Skeletal muscle tissue (tissue), 4 donors: ENCODE measurements around the gene MMP11. TPM values are rescaled to one million over a fixed set of nuclear protein-coding genes. Genes with fewer than 3 reads are reported as not detected.

Experiments
- H3K27ac ChIP-seq: one replicate; pipeline ENCODE4 v1.7.0; 2013; ENCODE audit warnings: mild to moderate bottlenecking, low read depth, low read length, inconsistent platforms
- H3K27me3 ChIP-seq, 3 donors: one replicate each; pipeline ENCODE4 v1.7.0; 2013; ENCODE audit warnings: low read length in 3 of 3; ENCODE audit not compliant: control insufficient read depth in 3 of 3, insufficient read depth in 3 of 3
- H3K36me3 ChIP-seq, 3 donors: one replicate each; pipeline ENCODE4 v1.7.0; 2013; ENCODE audit warnings: low read length in 3 of 3; ENCODE audit not compliant: control insufficient read depth in 3 of 3, insufficient read depth in 3 of 3
- H3K4me1 ChIP-seq, 3 donors: one replicate each; pipeline ENCODE4 v1.7.0; 2013; ENCODE audit warnings: low read length in 3 of 3, mild to moderate bottlenecking in 3 of 3; ENCODE audit not compliant: control insufficient read depth in 3 of 3, insufficient read depth in 3 of 3
- H3K4me3 ChIP-seq, 3 donors: one replicate each; pipeline ENCODE4 v1.7.0; 2013; ENCODE audit warnings: low read length in 3 of 3
- H3K9ac ChIP-seq, 3 donors: one replicate each; pipeline ENCODE4 v1.7.0; 2013; ENCODE audit warnings: low read length in 3 of 3, mild to moderate bottlenecking in 3 of 3, moderate library complexity in 2 of 3, low read depth in 1 of 3
- H3K9me3 ChIP-seq, 3 donors: one replicate each; pipeline ENCODE4 v1.7.0; 2013; ENCODE audit warnings: low read length in 3 of 3; ENCODE audit not compliant: control insufficient read depth in 3 of 3
- total RNA-seq: library from RNA; depleted of rRNA; stranded (reverse); fragments of >200 nt; gene quantifications from one replicate; pipeline ENCODE4 v1.2.3, GENCODE V29; 2014
- donor health status: Osteomylitis.

MMP11 gene
- total RNA-seq, 1 donor from 2014 or later: 6.3 TPM

- peaks cover 43 to 59% (median 54%) of the 10 kb centered on the region in 3 donors for H3K36me3 ChIP-seq
- H3K4me3 ChIP-seq: no peak overlapping the region
- peaks cover 40 to 51% (median 48%) of the 10 kb centered on the region in 3 donors for H3K4me1 ChIP-seq
- no peak overlapping the region for H3K9ac ChIP-seq
- H3K27ac ChIP-seq: peak overlapping the region; percentile 36
- H3K27me3 ChIP-seq: no peaks in the 10 kb centered on the region
- no peaks in the 10 kb centered on the region for H3K9me3 ChIP-seq
Measured at GRCh38 chr22:23826510-23827350, 54.1 kb downstream of the MMP11 start.

- peak overlapping the region; percentile 36 for H3K27ac ChIP-seq
- peaks cover 38 to 51% (median 50%) of the 10 kb centered on the region in 3 donors for H3K4me1 ChIP-seq
- no peaks in the 10 kb centered on the region for H3K9me3 ChIP-seq
- H3K9ac ChIP-seq: peak overlapping the region in 2 of 3 donors; percentile 3 to 28
- H3K4me3 ChIP-seq: no peak overlapping the region
- H3K27me3 ChIP-seq: no peaks in the 10 kb centered on the region
- H3K36me3 ChIP-seq: peaks cover 47 to 58% (median 51%) of the 10 kb centered on the region in 3 donors
Measured at GRCh38 chr22:23827351-23827995, 54.8 kb downstream of the MMP11 start.

GRCh38 chr22:23828800-23829680 lies 56.4 kb downstream of the MMP11 start:
- Histone ChIP-seq H3K36me3 (peaks cover 45 to 55% (median 48%) of the 10 kb centered on the region in 3 donors), H3K27ac (peak overlapping the region; percentile 83), H3K9me3 (no peaks in the 10 kb centered on the region), H3K4me1 (peaks cover 41 to 56% (median 51%) of the 10 kb centered on the region in 3 donors), H3K4me3 (peak overlapping the region in 2 of 3 donors; percentile 35 to 40), H3K9ac (peak overlapping the region in 2 of 3 donors; percentile 3 to 72), H3K27me3 (no peaks in the 10 kb centered on the region)

GRCh38 chr22:23829845-23830372 lies 57.3 kb downstream of the MMP11 start:
- H3K27me3 ChIP-seq: no peaks in the 10 kb centered on the region
- H3K27ac ChIP-seq: peak overlapping the region; percentile 83
- no peak overlapping the region for H3K9ac ChIP-seq
- H3K4me3 ChIP-seq: no peak overlapping the region
- peaks cover 48 to 63% (median 59%) of the 10 kb centered on the region in 3 donors for H3K4me1 ChIP-seq
- no peaks in the 10 kb centered on the region for H3K9me3 ChIP-seq
- H3K36me3 ChIP-seq: peaks cover 39 to 46% (median 41%) of the 10 kb centered on the region in 3 donors

- peaks cover 61 to 77% (median 73%) of the 10 kb centered on the region in 3 donors for H3K4me1 ChIP-seq
Measured at GRCh38 chr22:23831261-23831660, 58.6 kb downstream of the MMP11 start.

GRCh38 chr22:23831781-23832180 lies 59.1 kb downstream of the MMP11 start:
- Histone ChIP-seq H3K36me3 (peaks cover 22 to 35% (median 29%) of the 10 kb centered on the region in 3 donors), H3K9me3 (no peaks in the 10 kb centered on the region), H3K27me3 (no peaks in the 10 kb centered on the region), H3K27ac (no peak overlapping the region), H3K4me3 (no peak overlapping the region), H3K9ac (peak overlapping the region in 1 of 3 donors; percentile 62), H3K4me1 (peaks cover 65 to 81% (median 75%) of the 10 kb centered on the region in 3 donors)

More at GRCh38 chr22:23831261-23831660, 58.6 kb downstream of the MMP11 start:
- no peak overlapping the region for H3K27ac ChIP-seq
- H3K36me3 ChIP-seq: peaks cover 27 to 38% (median 30%) of the 10 kb centered on the region in 3 donors
- H3K4me3 ChIP-seq: no peak overlapping the region
- no peaks in the 10 kb centered on the region for H3K27me3 ChIP-seq
- H3K9ac ChIP-seq: no peak overlapping the region
- H3K9me3 ChIP-seq: no peaks in the 10 kb centered on the region

- H3K36me3 ChIP-seq: peaks cover 17 to 30% (median 24%) of the 10 kb centered on the region in 3 donors
- no peaks in the 10 kb centered on the region for H3K27me3 ChIP-seq
- H3K4me1 ChIP-seq: peaks cover 65 to 78% (median 72%) of the 10 kb centered on the region in 3 donors
- no peaks in the 10 kb centered on the region for H3K9me3 ChIP-seq
- no peak overlapping the region for H3K27ac ChIP-seq
- H3K9ac ChIP-seq: peak overlapping the region in 2 of 3 donors; percentile 43 to 62
- no peak overlapping the region for H3K4me3 ChIP-seq
Measured at GRCh38 chr22:23832226-23833016, 59.8 kb downstream of the MMP11 start.

GRCh38 chr22:23833017-23833751 lies 60.5 kb downstream of the MMP11 start:
- no peak overlapping the region for H3K27ac ChIP-seq
- peak overlapping the region in 1 of 3 donors; percentile 62 for H3K9ac ChIP-seq
- no peaks in the 10 kb centered on the region for H3K27me3 ChIP-seq
- no peaks in the 10 kb centered on the region for H3K9me3 ChIP-seq
- H3K4me1 ChIP-seq: peaks cover 67 to 76% (median 74%) of the 10 kb centered on the region in 3 donors
- peaks cover 17 to 26% (median 19%) of the 10 kb centered on the region in 3 donors for H3K36me3 ChIP-seq
- no peak overlapping the region for H3K4me3 ChIP-seq
